Astrocyte (in vitro differentiated cells and primary cell): Measurements from ENCODE around the gene UBR2. TPM values are rescaled to one million over a fixed set of nuclear protein-coding genes. Genes with fewer than 3 reads are reported as not detected.
A peak's percentile ranks its signal among the peaks of the same experiment; 100 is the strongest.

Experiments
- DNase-seq: peaks from one replicate; pipeline ENCODE4 v3.0.0-alpha.2; 2010; ENCODE audit warnings: low read depth
- FAIRE-seq: peaks from 2 replicates; lab custom pipeline; 2011; peaks lifted over from hg19 to GRCh38; lab: Jason Lieb, UNC
- H2AFZ ChIP-seq: 2 replicates; pipeline ENCODE4 v1.6.0; 2012; ENCODE audit warnings: low read depth, low read length, inconsistent platforms
- H3K27ac ChIP-seq: 2 replicates; pipeline ENCODE4 v1.5.1; 2011; ENCODE audit warnings: low read depth, low read length, inconsistent platforms
- H3K27me3 ChIP-seq: 2 replicates; pipeline ENCODE4 v1.6.0; 2011; ENCODE audit warnings: low read length, inconsistent platforms; ENCODE audit not compliant: insufficient read depth
- H3K36me3 ChIP-seq: 2 replicates; pipeline ENCODE4 v1.5.1; 2011; ENCODE audit warnings: low read length, inconsistent platforms; ENCODE audit not compliant: insufficient read depth
- H3K4me1 ChIP-seq: 2 replicates; pipeline ENCODE4 v1.5.1; 2011; ENCODE audit warnings: low read length, inconsistent platforms; ENCODE audit not compliant: insufficient read depth
- H3K4me2 ChIP-seq: 2 replicates; pipeline ENCODE4 v1.6.0; 2012; ENCODE audit warnings: low read length, inconsistent platforms
- H3K4me3 ChIP-seq: 2 replicates; pipeline ENCODE4 v1.5.1; 2011; ENCODE audit warnings: low read depth, mild to moderate bottlenecking, low read length, inconsistent platforms; ENCODE audit not compliant: insufficient read depth
- H3K79me2 ChIP-seq: 2 replicates; pipeline ENCODE4 v1.6.0; 2012; ENCODE audit warnings: mild to moderate bottlenecking, low read length, inconsistent platforms; ENCODE audit not compliant: insufficient read depth
- H3K9ac ChIP-seq: 2 replicates; pipeline ENCODE4 v1.6.0; 2012; ENCODE audit warnings: mild to moderate bottlenecking, low read length, inconsistent platforms
- H3K9me3 ChIP-seq: 2 replicates; pipeline ENCODE4 v1.5.1; 2012; ENCODE audit warnings: low read depth, mild to moderate bottlenecking, low read length, inconsistent platforms; ENCODE audit not compliant: insufficient read depth
- H4K20me1 ChIP-seq: 2 replicates; pipeline ENCODE4 v1.6.0; 2012; ENCODE audit warnings: low read length, inconsistent platforms; ENCODE audit not compliant: insufficient read depth
- H3K27ac Mint-ChIP-seq: one replicate; pipeline ENCODE4 v1.8.0; 2021; ENCODE audit warnings: mild to moderate bottlenecking, mixed read lengths; ENCODE audit not compliant: unreplicated experiment
- H3K27me3 Mint-ChIP-seq: one replicate; pipeline ENCODE4 v1.8.0; 2021; ENCODE audit warnings: low read depth, mixed read lengths; ENCODE audit not compliant: unreplicated experiment
- H3K36me3 Mint-ChIP-seq: one replicate; pipeline ENCODE4 v1.8.0; 2021; ENCODE audit warnings: low read depth, mixed read lengths; ENCODE audit not compliant: unreplicated experiment
- H3K4me1 Mint-ChIP-seq: one replicate; pipeline ENCODE4 v1.8.0; 2021; ENCODE audit warnings: low read depth, mixed read lengths; ENCODE audit not compliant: unreplicated experiment
- H3K4me3 Mint-ChIP-seq: one replicate; pipeline ENCODE4 v1.8.0; 2021; ENCODE audit warnings: mild to moderate bottlenecking, moderate library complexity, mixed read lengths; ENCODE audit not compliant: unreplicated experiment
- H3K9me3 Mint-ChIP-seq: one replicate; pipeline ENCODE4 v1.8.0; 2021; ENCODE audit warnings: mild to moderate bottlenecking, mixed read lengths; ENCODE audit not compliant: unreplicated experiment
- EZH2 ChIP-seq: IDR thresholded peaks from 2 replicates; pipeline ENCODE4 v1.6.1; 2012; ENCODE audit warnings: mild to moderate bottlenecking, low read length, inconsistent platforms; ENCODE audit not compliant: insufficient read depth
- total RNA-seq: library from RNA; stranded (reverse); gene quantifications from 2 replicates; pipeline ENCODE4 v1.2.1, GENCODE V29; 2021
- TF ChIP-seq, protein P1 (sequence below): IDR thresholded peaks from 2 replicates; pipeline ENCODE4 v1.5.1; 2011; ENCODE audit warnings: low read depth, mild to moderate bottlenecking, inconsistent platforms, low read length, moderate library complexity; ENCODE audit not compliant: insufficient read depth

The UBR2 gene
- total RNA-seq, 1 donor from 2014 or later = 23.3 TPM

- Histone ChIP-seq H3K27ac (no peak overlapping the region), H3K4me1 (peaks cover 10% of the 10 kb centered on the region), H4K20me1 (no peaks in the 10 kb centered on the region), H3K4me2 (no peak overlapping the region), H3K9ac (no peak overlapping the region), H2AFZ (no peak overlapping the region), H3K4me3 (no peak overlapping the region), H3K9me3 (peaks cover 13% of the 10 kb centered on the region), H3K27me3 (no peaks in the 10 kb centered on the region), H3K79me2 (no peaks in the 10 kb centered on the region), H3K36me3 (no peaks in the 10 kb centered on the region)
- Mint-ChIP-seq H3K9me3 (peaks cover 8% of the 10 kb centered on the region), H3K4me1 (peaks cover 5% of the 10 kb centered on the region), H3K27me3 (peaks cover 6% of the 10 kb centered on the region), H3K36me3 (peaks cover 2% of the 10 kb centered on the region), H3K27ac (no peak overlapping the region), H3K4me3 (no peak overlapping the region)
- FAIRE-seq (no peak), DNase-seq (no peak)
- TF ChIP-seq EZH2 = no peak
- TF ChIP-seq, protein P1, sequence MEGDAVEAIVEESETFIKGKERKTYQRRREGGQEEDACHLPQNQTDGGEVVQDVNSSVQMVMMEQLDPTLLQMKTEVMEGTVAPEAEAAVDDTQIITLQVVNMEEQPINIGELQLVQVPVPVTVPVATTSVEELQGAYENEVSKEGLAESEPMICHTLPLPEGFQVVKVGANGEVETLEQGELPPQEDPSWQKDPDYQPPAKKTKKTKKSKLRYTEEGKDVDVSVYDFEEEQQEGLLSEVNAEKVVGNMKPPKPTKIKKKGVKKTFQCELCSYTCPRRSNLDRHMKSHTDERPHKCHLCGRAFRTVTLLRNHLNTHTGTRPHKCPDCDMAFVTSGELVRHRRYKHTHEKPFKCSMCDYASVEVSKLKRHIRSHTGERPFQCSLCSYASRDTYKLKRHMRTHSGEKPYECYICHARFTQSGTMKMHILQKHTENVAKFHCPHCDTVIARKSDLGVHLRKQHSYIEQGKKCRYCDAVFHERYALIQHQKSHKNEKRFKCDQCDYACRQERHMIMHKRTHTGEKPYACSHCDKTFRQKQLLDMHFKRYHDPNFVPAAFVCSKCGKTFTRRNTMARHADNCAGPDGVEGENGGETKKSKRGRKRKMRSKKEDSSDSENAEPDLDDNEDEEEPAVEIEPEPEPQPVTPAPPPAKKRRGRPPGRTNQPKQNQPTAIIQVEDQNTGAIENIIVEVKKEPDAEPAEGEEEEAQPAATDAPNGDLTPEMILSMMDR = no peak
Observed at GRCh38 chr6:42715871-42716270, 152.0 kb downstream of the UBR2 start.

DNA sequence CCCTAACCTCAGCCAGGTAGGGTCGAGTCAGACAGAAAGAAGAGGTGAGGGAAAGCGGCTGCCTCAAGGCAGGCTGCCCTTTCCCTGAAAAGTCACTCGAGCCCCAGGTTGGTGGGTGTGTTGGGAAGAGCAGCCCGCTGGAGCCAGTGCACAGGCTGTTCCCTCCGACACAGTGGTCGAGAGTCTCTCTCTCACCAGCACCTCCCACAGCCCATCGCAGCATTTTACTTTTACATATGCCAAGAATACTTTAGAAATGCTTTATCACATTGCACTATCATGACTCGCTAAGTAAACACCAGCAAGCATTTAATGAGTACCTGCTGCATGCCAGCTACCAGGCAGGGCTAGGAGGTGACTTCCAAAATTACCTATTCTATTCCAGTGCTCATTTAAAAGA is 156.9 kb downstream of the UBR2 start:
- Histone ChIP-seq H3K27ac (no peak overlapping the region), H3K4me2 (peak overlapping the region; percentile 6), H3K36me3 (no peaks in the 10 kb centered on the region), H2AFZ (no peak overlapping the region), H3K79me2 (no peaks in the 10 kb centered on the region), H3K4me1 (peaks cover 8% of the 10 kb centered on the region), H4K20me1 (no peaks in the 10 kb centered on the region), H3K9ac (no peak overlapping the region), H3K27me3 (no peaks in the 10 kb centered on the region), H3K9me3 (no peaks in the 10 kb centered on the region), H3K4me3 (no peak overlapping the region)
- FAIRE-seq (no peak), DNase-seq (peak; percentile 54)
- Mint-ChIP-seq H3K9me3 (no peaks in the 10 kb centered on the region), H3K27ac (no peak overlapping the region), H3K4me3 (no peak overlapping the region), H3K4me1 (no peaks in the 10 kb centered on the region), H3K27me3 (peaks cover 22% of the 10 kb centered on the region), H3K36me3 (no peaks in the 10 kb centered on the region)
- TF ChIP-seq, protein P1 = no peak
- TF ChIP-seq EZH2 = no peak

GRCh38 chr6:42722497-42722896 is 158.7 kb downstream of the UBR2 start, which contains the start of gene PRPH2:
PRPH2 (minus strand) TSS chr6:42722597; CDS start chr6:42722334, 263 bp downstream.
- Histone ChIP-seq H3K27ac (no peak within 1 kb of the TSS), H3K4me1 (peaks cover 13% of the 10 kb centered on the region), H3K36me3 (no peaks in the 10 kb centered on the region), H3K9ac (no peak within 1 kb of the TSS), H4K20me1 (no peaks in the 10 kb centered on the region), H3K27me3 (no peaks in the 10 kb centered on the region), H2AFZ (no peak within 1 kb of the TSS), H3K4me3 (no peak within 1 kb of the TSS), H3K4me2 (no peak within 1 kb of the TSS), H3K9me3 (no peaks in the 10 kb centered on the region), H3K79me2 (no peaks in the 10 kb centered on the region)
- Mint-ChIP-seq H3K27me3 (peaks cover 22% of the 10 kb centered on the region), H3K9me3 (no peaks in the 10 kb centered on the region), H3K4me1 (no peaks in the 10 kb centered on the region), H3K27ac (peak within 1 kb of the TSS; percentile 66), H3K36me3 (no peaks in the 10 kb centered on the region), H3K4me3 (no peak within 1 kb of the TSS)
- FAIRE-seq (no peak), DNase-seq (no peak)
- TF ChIP-seq, protein P1 = no peak
- no peak for TF ChIP-seq EZH2
